Activated T-helper 1 cell treated with anti-CD3 and anti-CD28 coated beads, Interleukin-2, amount 50 U/mL, for 16 hours (primary cell): ENCODE data around the gene LDLRAD3.
"Not testable (repeated sequence)": the region's sequence is repeated elsewhere in the genome, so short reads cannot be mapped to it uniquely, and the experiment has no call there.

ENCODE experiments used
- DNase-seq, 2 donors: peaks; one replicate each; pipeline ENCODE4 v3.0.0-alpha.2; 2020; ENCODE audit warnings: low read depth in 1 of 2, low spot score in 1 of 2

The LDLRAD3 gene

DNA sequence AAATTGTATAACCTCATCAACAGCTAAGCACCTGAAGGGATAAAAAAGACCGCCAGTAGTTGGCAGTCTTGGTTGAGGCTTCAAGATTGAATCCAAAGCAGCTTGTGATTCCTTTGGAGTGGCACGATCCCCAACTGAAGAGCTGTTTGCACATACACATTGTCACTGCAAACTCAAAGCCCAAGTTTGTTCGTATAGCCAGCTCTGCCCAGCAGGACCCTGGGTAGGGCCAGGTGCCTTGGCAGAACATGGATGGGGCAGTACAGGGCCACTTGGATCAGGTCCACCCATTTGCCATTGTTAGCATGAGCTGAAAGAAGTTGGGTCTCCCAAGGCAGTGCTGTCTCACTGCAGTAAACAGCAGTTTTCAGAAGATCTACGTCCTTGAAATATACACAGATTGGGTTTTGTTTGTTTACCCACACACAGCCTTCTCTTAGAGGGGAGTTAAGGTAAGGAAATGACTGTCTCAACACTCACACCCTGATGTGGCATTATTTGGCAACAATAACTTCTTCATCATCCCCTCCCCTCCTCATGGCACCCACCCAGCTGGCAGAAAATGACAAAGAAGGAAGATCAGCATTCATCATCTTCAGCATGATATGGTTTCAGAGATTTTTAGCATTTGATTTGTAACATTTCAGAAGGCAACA lies 212.4 kb downstream of the LDLRAD3 start:
- DNase-seq = no peak

DNA sequence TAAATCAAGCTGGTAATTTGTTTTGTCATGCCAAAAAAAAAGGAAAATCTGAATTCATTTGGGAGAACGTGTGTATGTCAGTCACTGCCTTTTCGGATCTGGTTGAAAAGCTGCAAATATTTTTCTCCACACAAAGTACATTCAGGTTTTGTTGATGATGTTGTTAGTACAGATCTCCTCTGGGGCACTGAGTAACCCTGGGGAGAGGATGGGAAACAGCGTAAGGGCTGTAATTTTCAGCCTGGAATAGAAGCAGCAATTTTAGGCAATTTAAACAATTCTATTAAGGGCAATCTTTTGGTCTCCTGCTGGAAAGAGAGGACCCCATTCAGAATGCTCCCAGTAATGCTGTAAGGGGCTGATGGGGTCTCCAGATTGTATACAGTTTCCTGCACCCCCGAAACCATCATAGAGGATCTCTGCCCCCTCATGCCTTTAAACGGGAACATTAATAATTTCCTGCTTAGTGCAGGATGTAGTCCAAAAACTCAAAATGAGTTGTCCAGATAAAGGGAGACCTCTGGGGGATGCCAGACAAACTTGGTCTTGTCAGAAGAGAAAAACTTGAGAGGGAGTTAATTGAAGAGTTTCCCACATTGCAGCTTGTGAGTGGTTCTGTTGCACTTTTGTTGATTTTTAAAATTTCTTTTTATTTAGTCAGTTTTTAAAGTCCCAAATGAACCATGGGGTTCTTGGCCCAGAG lies 213.1 kb downstream of the LDLRAD3 start:
- no peak for DNase-seq

DNA sequence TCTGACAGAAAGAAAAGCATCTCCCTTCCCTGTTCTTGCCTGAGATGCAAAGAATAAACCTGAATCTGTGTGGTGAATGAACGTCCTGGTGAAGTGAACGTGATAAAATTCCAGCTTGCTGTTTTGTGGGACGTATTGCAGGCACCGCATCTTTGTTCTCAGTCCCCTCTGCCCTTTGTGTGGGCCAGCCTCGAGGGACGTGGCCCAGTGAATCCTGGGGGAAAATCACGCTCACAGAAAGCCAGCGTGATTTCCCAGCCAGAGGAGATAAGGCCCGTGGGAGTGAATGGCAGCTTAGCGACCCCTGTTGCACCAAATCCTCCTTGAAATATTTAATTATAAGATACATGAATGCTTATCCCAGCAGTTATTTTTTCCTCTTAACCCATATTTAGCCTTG lies 216.2 kb downstream of the LDLRAD3 start:
- DNase-seq = no peak

DNA sequence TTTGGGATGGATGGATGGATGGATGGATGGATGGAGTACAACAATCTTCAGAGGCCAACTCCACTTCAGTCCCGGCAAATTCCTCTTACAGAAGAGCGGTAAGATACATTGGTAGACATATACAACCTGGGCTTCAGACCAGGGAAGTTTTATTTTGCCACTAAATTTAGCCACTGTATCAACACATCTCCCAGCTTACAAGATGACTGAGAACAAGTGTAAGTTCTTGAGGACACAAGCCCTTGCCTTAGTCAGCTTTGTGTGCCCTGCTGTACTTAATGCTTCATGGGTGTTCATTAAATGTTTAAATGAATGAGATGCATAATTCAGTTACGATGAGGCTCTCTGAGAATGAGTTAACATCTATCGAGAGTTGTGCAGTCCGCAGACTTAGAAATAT lies 217.7 kb downstream of the LDLRAD3 start:
- DNase-seq = no peak

DNA sequence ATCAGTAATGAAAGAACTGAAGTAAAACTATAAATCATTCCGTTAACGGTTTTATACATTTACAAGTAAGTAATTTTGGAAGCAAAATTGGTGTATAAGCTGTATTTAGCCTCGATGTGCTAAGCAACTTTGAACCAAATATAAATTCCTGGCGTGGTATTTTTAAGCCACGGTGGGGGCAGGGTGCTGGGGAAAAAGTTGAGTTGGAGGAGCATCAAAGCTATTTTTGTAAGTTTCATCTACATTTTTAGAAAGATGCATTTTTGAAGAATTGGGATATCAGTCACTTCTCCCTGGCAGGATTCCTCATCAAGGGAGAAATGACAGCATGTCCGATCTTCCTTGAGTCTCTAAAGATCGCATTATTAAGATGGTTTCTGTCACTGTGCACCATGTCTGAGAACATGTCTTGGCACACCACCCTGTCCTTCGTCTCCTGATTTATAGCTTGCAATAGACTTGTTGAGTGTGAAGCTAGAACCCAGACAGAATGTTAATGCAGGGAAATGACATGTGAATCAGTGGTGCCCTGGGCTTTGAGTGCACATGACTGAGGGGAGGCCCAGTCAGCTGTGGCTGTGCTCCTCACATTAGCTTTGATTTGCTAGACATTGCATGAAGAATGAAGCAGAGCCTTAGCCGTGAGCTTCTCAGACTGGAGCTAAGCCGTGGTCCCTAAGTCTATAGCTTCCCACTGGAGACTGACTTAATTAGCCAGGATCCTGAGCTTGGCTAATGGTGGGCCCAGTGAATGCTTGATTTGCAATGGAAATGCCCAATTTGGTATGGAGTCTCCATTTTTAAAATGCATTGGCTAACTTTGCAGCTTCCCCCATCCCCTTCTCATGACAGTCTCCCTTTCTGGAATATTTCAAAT lies 218.4 kb downstream of the LDLRAD3 start:
- no peak for DNase-seq

DNA sequence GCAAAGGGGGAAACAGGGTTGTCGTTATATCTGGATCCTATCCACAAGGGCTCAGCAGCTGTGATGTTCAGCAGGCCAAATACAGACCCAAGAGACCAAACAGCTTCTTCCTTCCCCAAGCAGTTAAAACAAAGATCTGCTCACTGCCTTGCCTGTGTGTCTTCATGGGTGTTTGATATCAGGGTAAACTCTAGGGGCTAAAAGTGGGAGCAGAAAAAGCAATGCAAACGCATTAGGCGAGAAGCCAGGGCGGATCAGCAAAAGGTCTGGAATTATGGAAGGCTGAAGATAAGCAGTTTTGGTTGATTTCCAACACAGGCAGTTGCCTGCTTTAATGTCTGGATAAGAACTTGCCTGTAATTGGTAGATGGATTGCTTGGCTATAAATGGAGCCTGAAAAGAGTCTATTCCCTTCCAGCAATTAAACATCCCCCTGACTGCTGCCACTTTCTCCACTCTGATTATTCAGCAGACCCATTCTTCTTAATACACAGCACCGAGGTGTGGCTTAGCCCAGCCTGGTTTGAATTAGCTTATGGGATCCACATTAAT lies 219.1 kb downstream of the LDLRAD3 start:
- no peak for DNase-seq

DNA sequence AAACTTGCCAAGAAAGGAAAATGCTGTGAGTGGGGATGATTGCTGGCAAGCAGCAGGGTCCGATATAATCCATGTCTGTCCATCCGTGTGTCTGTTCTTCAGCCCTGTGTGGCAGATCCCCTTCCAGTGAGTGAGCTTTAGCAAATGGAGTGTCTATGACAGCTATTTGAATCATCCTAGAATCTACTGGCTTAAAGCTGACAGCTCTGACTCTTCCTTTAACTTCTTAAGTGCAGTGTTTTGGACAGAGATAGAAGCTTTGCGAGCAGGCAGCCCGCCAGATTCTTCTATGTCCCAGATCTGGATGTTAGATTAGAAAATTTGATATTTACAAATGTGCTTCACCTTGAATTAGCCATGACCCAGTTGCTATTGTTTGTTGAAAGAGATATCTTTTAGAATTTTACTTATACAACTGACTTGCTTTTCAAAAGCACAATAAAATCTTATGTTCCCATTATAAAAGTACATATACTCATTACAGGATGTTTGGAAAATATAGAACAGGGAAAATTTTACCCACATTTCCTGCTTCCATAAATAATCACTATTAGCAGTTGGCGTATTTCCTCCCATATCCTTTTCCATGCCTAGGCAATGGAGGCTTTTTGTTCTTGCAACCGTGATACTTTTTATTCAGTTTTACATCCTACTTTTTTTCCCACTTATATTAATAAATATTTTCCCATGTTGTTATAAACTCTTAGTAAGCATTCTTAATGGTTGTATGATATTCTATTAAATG lies 220.8 kb downstream of the LDLRAD3 start:
- no peak for DNase-seq

DNA sequence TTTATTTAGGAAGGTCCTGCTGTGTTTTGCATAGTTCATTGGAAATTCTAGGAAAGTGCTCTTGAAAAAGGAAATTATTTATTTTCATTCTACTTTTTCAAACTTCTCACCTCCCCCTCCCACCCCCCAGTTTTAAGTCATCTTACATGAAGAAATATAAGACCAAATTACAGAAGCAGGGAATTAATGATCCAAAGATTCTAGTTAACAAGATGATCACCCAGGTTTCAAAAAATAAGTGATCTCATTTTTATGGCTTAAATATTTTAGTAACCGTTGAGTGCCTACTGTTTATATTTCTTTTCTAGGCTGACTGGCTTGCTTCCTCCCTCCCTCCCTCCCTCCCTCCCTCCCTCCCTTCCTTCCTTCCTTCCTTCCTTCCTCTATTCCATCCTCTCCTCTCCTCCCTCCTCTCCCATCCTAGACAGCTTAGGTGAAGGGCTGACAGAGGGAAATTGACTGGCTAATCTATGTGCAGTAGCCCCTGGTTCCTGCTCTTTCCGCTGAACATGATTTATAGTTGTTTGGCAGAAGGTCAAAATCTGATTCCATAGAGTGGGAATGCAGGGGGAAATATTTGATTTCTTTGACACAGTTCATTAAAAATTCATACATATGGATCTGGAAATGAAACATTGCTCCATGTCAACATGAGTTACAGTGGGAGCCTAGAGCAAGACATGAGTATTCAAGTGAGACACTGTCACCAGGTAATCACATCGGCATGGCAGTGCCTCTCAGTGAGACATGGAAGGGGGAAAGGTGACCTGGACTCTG lies 221.9 kb downstream of the LDLRAD3 start:
- no peak for DNase-seq

DNA sequence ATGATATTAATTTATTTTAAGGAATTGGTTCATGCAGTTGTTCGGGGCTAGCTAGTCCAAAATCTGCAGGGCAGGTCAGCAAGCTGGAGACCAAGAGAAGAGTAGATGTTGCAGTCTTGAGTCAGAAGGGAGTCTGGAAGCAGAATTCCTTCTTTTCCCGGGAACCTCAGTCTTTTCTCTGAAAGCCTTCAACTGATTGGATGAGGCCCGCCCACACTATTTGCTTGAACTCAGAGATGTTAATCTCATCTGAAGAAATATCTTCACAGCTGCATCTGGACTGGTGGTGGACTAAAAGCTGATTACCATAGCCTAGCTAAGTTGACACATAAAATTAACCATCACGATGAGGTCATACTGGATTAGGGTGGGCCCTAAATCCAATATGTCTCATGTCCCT lies 223.2 kb downstream of the LDLRAD3 start:
- DNase-seq = no peak

DNA sequence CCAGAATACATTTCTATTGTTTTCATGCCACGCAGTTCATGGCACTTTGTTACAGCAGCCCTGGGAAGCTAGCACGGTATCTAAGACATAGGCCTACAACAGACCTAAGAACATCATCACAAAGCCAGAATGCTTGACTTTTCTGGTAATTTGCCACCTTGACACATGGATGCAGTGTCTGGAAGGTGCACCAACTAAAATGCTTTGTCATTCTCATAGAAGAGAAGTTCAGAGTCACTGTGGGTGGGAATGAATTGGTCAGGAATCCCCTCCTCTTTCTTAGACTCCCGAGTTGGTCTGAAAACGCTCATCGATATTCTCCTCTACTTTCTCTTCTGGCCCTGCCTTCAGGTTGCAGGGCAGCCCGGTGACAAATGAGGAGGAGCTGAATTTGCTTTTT lies 223.9 kb downstream of the LDLRAD3 start:
- no peak for DNase-seq

DNA sequence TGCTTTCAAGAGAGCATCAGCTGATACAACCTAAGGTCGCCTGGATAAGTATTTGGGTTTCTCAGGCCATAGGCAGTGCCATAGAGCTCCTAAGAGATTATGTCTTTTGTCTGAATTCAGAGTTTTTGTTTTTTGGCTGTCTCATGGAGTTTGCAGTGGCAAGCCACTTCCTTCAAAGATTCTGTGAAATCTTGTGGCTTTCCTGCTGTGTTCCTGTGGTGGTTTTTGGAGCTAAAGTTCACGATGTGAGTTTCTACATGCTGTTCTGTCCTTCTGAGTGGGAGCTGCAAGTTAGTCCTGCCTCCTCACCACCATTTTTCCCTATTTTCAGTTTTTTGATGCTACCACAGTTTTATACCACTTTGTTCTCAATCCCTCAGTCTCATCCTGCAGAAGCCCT lies 234.0 kb downstream of the LDLRAD3 start:
- DNase-seq = no peak

DNA sequence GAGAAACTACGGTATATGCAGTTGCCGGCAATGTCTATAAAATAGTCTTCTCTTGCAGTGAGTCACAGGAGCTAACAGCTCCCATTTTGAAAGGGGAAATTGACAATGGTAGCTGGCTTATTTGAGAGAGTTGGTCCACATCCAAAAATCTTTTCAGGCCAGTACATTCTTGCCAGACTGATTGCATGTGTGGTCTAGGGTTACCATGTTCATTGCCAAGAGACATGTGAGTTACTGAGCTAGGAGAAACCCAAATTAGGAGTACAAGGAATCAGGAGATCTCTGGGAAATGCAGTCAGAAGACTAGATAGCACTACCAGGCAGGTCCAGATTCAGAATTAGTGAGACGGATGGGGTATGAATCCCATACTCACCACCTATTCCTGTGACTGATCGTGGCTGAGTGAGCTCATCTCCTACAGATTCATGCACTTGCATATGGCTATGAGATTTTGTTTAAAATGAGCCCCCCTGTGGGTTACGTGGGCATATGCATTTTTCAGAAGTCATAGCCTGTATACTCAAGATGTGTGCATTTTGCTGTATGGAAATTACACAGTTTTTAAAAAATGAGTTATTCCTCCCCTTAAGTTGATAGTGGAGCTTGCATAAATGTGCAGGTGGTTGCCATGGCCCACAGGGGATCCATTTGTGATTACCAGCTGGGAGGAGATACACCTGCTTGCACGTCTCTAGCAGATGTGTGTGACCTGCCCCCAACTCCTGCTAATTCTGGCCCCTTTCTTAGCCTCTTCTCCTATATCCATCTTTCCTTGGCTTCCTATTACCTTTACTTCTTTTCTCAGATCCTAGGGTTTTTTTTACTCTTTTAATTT lies 242.7 kb downstream of the LDLRAD3 start:
- DNase-seq = no peak

DNA sequence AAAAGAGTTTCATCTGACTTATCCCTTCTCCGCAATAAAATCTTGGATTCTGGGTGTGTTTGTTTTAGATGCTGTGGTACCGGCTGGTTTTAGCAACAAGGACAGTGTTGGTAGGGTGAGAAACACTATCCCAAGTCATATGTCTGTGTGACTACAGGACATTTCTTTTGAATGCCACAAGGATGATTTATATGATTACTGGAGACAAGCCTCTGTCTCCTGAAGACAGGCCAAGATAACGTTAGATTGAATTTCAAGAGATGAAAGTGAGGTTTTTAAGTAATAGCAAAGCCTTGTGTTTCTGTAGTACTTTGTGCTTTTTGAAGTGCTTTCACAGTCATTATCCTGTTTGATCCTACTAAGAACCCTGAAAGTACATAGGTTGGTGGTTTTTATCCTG lies 243.8 kb downstream of the LDLRAD3 start:
- DNase-seq = no peak

DNA sequence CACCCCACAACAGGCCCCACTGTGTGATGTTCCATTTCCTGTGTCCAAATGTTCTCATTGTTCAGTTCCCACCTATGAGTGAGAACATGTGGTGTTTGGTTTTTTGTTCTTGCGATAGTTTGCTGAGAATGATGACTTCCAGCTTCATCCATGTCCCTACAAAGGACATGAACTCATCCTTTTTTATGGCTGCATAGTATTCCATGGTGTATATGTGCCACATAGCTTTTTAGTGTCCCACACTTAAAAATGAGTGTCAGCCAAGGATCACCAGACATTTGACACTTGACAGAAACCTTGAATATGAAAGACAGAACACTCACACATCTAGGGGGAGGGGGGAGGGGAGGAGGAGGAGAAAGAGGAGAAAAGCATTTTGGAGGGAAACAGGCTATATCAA lies 245.9 kb downstream of the LDLRAD3 start:
- not testable (repeated sequence) for DNase-seq

DNA sequence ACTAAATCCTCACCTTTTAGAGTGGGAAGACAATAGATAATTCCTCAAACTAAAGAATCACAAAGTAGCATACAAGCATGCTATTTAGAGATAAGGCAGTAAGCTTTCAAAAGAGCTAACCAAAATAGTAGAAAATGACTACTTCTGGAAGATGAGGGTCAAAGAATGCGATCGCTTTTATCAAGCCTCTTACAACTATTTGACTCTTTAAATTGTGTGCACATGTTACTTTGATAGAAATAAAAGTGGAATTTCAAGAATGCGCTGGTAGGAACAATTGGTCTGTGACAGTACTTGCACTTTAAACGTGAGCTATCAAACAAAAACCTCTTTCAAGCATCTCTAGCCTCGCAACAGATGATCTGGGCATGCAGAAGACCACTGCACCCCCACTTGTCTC lies 248.1 kb downstream of the LDLRAD3 start:
- DNase-seq = no peak

DNA sequence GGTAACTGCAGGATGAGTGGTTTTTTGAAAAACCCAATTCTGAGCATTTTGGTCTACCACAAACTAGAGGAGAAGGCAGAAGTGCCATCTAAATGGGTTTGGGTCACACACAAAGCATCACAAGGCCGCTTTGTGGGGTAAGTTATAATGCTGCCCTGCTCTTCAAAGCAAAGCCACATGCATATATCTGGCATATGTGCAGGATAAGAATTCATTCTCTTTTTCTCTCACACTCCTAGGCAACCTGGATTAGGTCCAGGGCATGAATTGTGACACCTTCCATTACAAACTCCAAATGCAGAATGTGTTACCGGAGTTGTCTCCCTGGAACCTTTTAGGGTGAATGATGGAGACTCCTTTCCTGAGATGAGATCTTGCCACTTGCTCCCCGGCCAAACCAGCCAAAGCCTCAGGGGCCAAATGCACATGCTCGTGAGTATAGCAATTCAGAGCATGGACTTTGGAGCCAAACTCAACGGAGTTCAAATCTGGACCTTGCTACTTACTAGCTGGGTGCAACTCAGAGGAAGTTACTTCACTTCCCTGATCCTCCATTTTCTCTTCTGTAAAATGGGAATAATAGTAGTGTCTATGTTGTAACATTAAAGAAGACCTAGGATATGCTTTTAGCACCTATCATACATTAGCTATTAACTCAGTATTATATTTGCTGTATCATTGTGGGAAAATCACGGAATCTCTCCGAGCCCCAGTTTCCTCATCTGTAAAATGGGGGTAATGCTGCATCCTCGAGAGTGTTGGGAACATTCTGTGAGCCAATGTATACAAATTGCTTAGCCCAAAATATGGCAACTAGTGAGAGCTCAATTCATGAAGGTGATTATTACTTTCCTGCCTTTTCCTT lies 248.8 kb downstream of the LDLRAD3 start:
- DNase-seq = no peak

DNA sequence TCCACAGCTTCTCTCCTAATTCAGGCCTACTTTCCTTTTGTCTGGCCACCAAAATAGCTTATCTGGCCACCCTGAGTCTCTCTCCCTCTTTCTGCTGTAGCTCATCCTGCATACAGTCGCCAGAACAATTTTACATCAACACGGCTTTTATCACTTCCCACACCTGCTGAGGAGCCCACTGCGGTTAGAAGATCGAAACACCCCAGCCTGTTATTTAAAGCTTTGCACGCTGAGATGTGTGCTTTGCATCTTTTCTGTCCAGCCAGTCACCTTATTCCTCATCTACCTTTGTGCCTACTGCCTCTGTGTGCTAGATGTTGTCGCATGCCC lies 249.4 kb downstream of the LDLRAD3 start:
- no peak for DNase-seq

DNA sequence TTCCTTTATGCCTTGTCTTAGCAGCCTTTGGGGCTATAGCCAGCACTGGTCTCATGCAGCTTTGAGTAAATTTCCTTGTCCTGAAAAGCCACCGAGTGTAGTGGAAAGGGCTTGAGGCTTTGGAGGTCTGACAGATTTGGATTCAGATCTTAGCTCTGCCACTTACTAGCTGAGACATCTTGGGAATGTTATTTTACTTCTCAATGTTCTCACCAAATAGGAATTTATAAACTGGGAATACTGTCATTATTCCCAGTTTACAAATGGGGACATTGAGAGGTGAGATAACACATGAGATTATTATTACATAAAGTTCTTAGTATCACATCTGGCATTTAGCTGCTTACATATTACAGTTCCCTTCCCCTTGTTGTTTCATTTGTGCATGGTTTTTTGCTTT lies 249.9 kb downstream of the LDLRAD3 start:
- DNase-seq = no peak
